Peyer's patch (tissue), 4 donors: Measurements from ENCODE around the gene SRGAP2C. TPM values are rescaled to one million over a fixed set of nuclear protein-coding genes. Genes with fewer than 3 reads are reported as not detected.
A peak's percentile ranks its signal among the peaks of the same experiment; 100 is the strongest.
"Not testable (repeated sequence)": the region's sequence is repeated elsewhere in the genome, so short reads cannot be mapped to it uniquely, and the experiment has no call there.

Experiments used
- DNase-seq, 3 donors: peaks; one replicate each; pipeline ENCODE4 v3.0.0-alpha.2; 2017 to 2019
- H3K27ac ChIP-seq, 4 donors: fragments of 200-600 bp; sonication (generic); one replicate each; pipeline ENCODE4 v1.5.1; 2016 to 2019
- H3K27me3 ChIP-seq, 2 donors: fragments of 200-600 bp; sonication (generic); one replicate each; pipeline ENCODE4 v1.5.1; 2019
- H3K36me3 ChIP-seq, 3 donors: fragments of 200-600 bp; sonication (generic); one replicate each; pipeline ENCODE4 v1.5.1; 2016 to 2019
- H3K4me1 ChIP-seq, 4 donors: fragments of 200-600 bp; sonication (generic); one replicate each; pipeline ENCODE4 v1.5.1; 2016 to 2019
- H3K4me3 ChIP-seq, 4 donors: fragments of 200-600 bp; sonication (generic); 1 replicate in 3 of 4; 2 replicates in 1 of 4; pipeline ENCODE4 v1.5.1; 2016 to 2019; ENCODE audit warnings: mild to moderate bottlenecking in 1 of 4
- H3K9me3 ChIP-seq, 4 donors: fragments of 200-600 bp; sonication (generic); one replicate each; pipeline ENCODE4 v1.5.1; 2016 to 2019; ENCODE audit warnings: mild to moderate bottlenecking in 1 of 4
- total RNA-seq, 4 donors: library from RNA; depleted of rRNA; stranded (reverse); fragments of >200 nt; gene quantifications; one replicate each; pipeline ENCODE4 v1.1.0, GENCODE V29; 2016

The SRGAP2C gene
- total RNA-seq, 4 donors from 2014 or later, result 5.3 to 21.5 (median 8.6) TPM

GRCh38 chr1:121376986-121377385, 192.2 kb downstream of the SRGAP2C start:
- not testable (repeated sequence) for H3K27me3 ChIP-seq, H3K4me3 ChIP-seq, H3K4me1 ChIP-seq, H3K27ac ChIP-seq, H3K9me3 ChIP-seq, DNase-seq, H3K36me3 ChIP-seq

GRCh38 chr1:121378757-121379156, 194.0 kb downstream of the SRGAP2C start:
- H3K27me3 ChIP-seq, H3K36me3 ChIP-seq, DNase-seq, H3K9me3 ChIP-seq, H3K4me3 ChIP-seq, H3K27ac ChIP-seq, H3K4me1 ChIP-seq: not testable (repeated sequence)

GRCh38 chr1:121384754-121385153, 200.0 kb downstream of the SRGAP2C start:
- not testable (repeated sequence) for H3K36me3 ChIP-seq, H3K27ac ChIP-seq, H3K4me3 ChIP-seq, H3K27me3 ChIP-seq, DNase-seq, H3K4me1 ChIP-seq, H3K9me3 ChIP-seq

GRCh38 chr1:121385162-121385561, 200.4 kb downstream of the SRGAP2C start:
- not testable (repeated sequence) for H3K4me1 ChIP-seq, H3K9me3 ChIP-seq, H3K36me3 ChIP-seq, H3K4me3 ChIP-seq, H3K27me3 ChIP-seq, H3K27ac ChIP-seq, DNase-seq

- not testable (repeated sequence) for H3K9me3 ChIP-seq, H3K27ac ChIP-seq, H3K27me3 ChIP-seq, H3K36me3 ChIP-seq, H3K4me3 ChIP-seq, DNase-seq, H3K4me1 ChIP-seq
Observed at GRCh38 chr1:121385563-121386288, 201.0 kb downstream of the SRGAP2C start.

GRCh38 chr1:121386319-121386948, 201.7 kb downstream of the SRGAP2C start:
- not testable (repeated sequence) for DNase-seq, H3K27me3 ChIP-seq, H3K27ac ChIP-seq, H3K4me3 ChIP-seq, H3K36me3 ChIP-seq, H3K9me3 ChIP-seq, H3K4me1 ChIP-seq

- not testable (repeated sequence) for H3K27ac ChIP-seq, H3K27me3 ChIP-seq, H3K4me1 ChIP-seq, H3K36me3 ChIP-seq, DNase-seq, H3K9me3 ChIP-seq, H3K4me3 ChIP-seq
Observed at GRCh38 chr1:121389895-121390560, 205.3 kb downstream of the SRGAP2C start.

GRCh38 chr1:121392130-121392529, 207.4 kb downstream of the SRGAP2C start:
- not testable (repeated sequence) for H3K9me3 ChIP-seq, H3K27ac ChIP-seq, DNase-seq, H3K4me3 ChIP-seq, H3K4me1 ChIP-seq, H3K36me3 ChIP-seq, H3K27me3 ChIP-seq

GRCh38 chr1:121395718-121396201, 211.0 kb downstream of the SRGAP2C start:
- not testable (repeated sequence) for H3K9me3 ChIP-seq, DNase-seq, H3K4me1 ChIP-seq, H3K27me3 ChIP-seq, H3K36me3 ChIP-seq, H3K27ac ChIP-seq
- H3K4me3 ChIP-seq, result peak overlapping the region; percentile 33 to 59 (median 46)

- H3K27ac ChIP-seq, H3K27me3 ChIP-seq, H3K4me1 ChIP-seq, H3K36me3 ChIP-seq, H3K9me3 ChIP-seq: not testable (repeated sequence)
- H3K4me3 ChIP-seq, result peak overlapping the region; percentile 33 to 59 (median 46)
- peak in 2 of 3 donors; percentile 16 to 43 for DNase-seq
Observed at GRCh38 chr1:121396335-121397081, 211.7 kb downstream of the SRGAP2C start.

GRCh38 chr1:121397101-121397500, 212.3 kb downstream of the SRGAP2C start:
- H3K4me3 ChIP-seq, result peak overlapping the region; percentile 33 to 59 (median 46)
- H3K9me3 ChIP-seq, H3K4me1 ChIP-seq, H3K27me3 ChIP-seq, DNase-seq, H3K27ac ChIP-seq, H3K36me3 ChIP-seq: not testable (repeated sequence)

GRCh38 chr1:121399193-121399592, 214.4 kb downstream of the SRGAP2C start:
- H3K9me3 ChIP-seq, H3K27me3 ChIP-seq, H3K36me3 ChIP-seq, H3K4me1 ChIP-seq, H3K4me3 ChIP-seq, DNase-seq, H3K27ac ChIP-seq: not testable (repeated sequence)

- not testable (repeated sequence) for H3K36me3 ChIP-seq, H3K27me3 ChIP-seq, H3K4me3 ChIP-seq, DNase-seq, H3K27ac ChIP-seq, H3K4me1 ChIP-seq, H3K9me3 ChIP-seq
Observed at GRCh38 chr1:121400108-121400507, 215.3 kb downstream of the SRGAP2C start.

- H3K4me1 ChIP-seq, H3K4me3 ChIP-seq, H3K9me3 ChIP-seq, H3K27me3 ChIP-seq, H3K27ac ChIP-seq, H3K36me3 ChIP-seq, DNase-seq: not testable (repeated sequence)
Observed at GRCh38 chr1:121400541-121401310, 216.0 kb downstream of the SRGAP2C start.
